ENCODE data around the gene PGM5.

DNA sequence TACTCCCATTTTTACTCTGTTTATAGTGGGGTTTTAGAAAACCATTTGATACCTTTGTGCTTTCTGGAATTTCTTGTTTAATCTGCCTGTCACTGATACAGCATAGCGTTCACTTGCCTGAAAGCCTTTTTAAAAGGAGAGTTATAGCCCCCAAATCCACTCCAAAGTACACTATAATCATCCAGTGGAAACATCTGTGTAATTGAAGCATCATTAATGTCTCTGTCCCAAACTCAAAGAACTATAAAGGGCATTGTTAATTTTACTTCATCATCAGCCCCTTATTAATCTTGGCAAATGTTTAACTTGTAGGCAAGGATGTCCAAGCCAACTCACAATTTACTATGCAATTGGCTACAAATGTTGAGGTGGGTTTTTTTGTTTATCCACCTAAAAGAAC is 120.0 kb downstream of the PGM5 start:
- TF ChIP-seq EP300 (IDR thresholded peaks at IDR 0.05; ENCODE audit: borderline replicate concordance), result no peak
- TF ChIP-seq TAF1 (IDR thresholded peaks at IDR 0.05; ENCODE audit: low read depth), result no peak
- no peak for TF ChIP-seq FOXM1 (IDR thresholded peaks at IDR 0.05; ENCODE audit: borderline replicate concordance, low read depth)
- TF ChIP-seq CEBPB (IDR thresholded peaks at IDR 0.05), result no peak

Data from Ishikawa (cell line).